OCI-LY1 (cell line): ENCODE measurements around the gene HPCAL1.

Experiments used
- EZH2 ChIP-seq: fragments of 200-600 bp; sonication (generic), shearing (Covaris generic); IDR thresholded peaks from 2 replicates; pipeline ENCODE4 v1.8.0; 2017; ENCODE audit warnings: borderline replicate concordance, mixed run types, mild to moderate bottlenecking, antibody characterized with exemption, low read length, moderate library complexity, mixed read lengths
- TF ChIP-seq, protein P1 (sequence below): fragments of 200-600 bp; sonication (generic), shearing (Covaris generic); IDR thresholded peaks from 2 replicates; pipeline ENCODE4 v1.5.1; 2017; ENCODE audit warnings: mild to moderate bottlenecking, antibody characterized with exemption, low read length, moderate library complexity, mixed read lengths

DNA sequence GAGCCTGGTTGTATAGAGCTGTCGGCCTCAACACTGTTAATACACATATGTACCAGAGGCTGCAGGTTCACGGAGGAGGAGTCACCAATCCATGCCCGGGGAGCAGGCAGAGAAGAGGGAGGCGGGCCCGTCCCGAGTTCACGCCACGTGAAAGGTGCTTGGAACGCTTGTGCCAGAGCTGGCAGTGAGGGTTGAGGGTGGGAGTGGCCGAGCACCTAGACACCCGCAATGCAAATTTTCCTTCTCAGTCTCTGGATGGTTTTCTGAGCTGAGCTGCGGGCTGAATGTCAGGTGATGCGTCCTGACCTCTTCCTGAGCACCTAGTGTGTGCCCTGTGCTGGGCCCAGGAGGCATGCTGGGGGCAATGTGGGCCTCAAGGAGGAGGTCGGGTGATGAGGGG lies 93.2 kb downstream of the HPCAL1 start:
- TF ChIP-seq, protein P1, sequence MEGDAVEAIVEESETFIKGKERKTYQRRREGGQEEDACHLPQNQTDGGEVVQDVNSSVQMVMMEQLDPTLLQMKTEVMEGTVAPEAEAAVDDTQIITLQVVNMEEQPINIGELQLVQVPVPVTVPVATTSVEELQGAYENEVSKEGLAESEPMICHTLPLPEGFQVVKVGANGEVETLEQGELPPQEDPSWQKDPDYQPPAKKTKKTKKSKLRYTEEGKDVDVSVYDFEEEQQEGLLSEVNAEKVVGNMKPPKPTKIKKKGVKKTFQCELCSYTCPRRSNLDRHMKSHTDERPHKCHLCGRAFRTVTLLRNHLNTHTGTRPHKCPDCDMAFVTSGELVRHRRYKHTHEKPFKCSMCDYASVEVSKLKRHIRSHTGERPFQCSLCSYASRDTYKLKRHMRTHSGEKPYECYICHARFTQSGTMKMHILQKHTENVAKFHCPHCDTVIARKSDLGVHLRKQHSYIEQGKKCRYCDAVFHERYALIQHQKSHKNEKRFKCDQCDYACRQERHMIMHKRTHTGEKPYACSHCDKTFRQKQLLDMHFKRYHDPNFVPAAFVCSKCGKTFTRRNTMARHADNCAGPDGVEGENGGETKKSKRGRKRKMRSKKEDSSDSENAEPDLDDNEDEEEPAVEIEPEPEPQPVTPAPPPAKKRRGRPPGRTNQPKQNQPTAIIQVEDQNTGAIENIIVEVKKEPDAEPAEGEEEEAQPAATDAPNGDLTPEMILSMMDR: no peak
- no peak for TF ChIP-seq EZH2
